ENCODE data around the gene ABHD12B. TPM values are rescaled to one million over a fixed set of nuclear protein-coding genes. Genes with fewer than 3 reads are reported as not detected.

The ABHD12B gene
- total RNA-seq, 1 experiment from 2014 or later, result not detected

DNA sequence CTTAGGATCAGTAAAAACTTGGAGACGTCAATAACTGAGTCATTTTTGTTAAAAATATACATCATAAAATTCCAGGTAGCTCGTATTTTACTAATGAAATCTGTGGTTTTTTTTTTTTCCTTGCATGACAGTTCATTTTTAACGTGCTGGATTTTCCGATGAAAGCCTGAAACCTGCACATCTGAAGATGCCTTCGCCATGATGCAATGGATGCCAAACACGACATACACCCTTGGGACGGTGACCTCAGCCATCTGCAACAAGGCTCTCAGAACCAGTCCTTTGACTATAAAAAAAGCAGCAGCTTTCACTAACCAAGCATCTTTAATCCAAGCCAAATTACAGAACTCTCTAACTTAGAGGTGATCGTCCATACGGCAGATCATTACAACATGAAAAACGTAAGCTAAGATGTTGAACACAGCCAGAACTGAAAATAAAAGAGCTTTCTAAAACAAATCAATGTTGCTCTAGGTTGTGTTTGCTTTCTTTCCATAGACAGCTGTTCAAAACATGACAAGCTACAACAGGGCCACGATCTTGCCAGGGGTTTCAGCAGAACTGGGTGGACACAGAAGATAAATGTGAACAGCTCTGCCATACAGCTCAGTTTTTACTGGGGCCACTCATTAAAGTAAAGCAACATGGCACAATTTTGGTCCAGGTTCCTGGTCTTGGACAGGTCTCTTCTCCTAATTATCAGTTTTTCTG is 48.6 kb upstream of the ABHD12B start:
- ChIA-PET CTCF (interaction anchor here (0.5 kb wide), 1 partner anchor 1309 kb away, joined by 12 read pairs; no protein-coding TSS in a partner anchor), POLR2A (ENCODE audit: unreplicated experiment) (interaction anchor here (0.6 kb wide), 1 partner anchor 61 kb away, joined by 3 read pairs; no protein-coding TSS in a partner anchor)
- no peak overlapping the region for H3K4me2 ChIP-seq
- no TSS peak for BruUV-seq (replicated peaks)
- no peak overlapping the region for H2AFZ ChIP-seq
- H3K79me2 ChIP-seq (ENCODE audit: low read depth), result peaks cover 21% of the 10 kb centered on the region; the same call in 1 of the 2 replicates
- H3K4me1 ChIP-seq (replicated peaks; ENCODE audit: insufficient read depth), result no peaks in the 10 kb centered on the region
- H3K9me2 ChIP-seq (ENCODE audit: insufficient read depth), result no peaks in the 10 kb centered on the region
- H3K9me3 ChIP-seq (ENCODE audit: insufficient read depth, low read depth), result no peaks in the 10 kb centered on the region
- no peaks in the 10 kb centered on the region for H3K36me3 ChIP-seq (ENCODE audit: low read depth)
- no peak overlapping the region for H3K27ac ChIP-seq
- TF ChIP-seq, protein P1, sequence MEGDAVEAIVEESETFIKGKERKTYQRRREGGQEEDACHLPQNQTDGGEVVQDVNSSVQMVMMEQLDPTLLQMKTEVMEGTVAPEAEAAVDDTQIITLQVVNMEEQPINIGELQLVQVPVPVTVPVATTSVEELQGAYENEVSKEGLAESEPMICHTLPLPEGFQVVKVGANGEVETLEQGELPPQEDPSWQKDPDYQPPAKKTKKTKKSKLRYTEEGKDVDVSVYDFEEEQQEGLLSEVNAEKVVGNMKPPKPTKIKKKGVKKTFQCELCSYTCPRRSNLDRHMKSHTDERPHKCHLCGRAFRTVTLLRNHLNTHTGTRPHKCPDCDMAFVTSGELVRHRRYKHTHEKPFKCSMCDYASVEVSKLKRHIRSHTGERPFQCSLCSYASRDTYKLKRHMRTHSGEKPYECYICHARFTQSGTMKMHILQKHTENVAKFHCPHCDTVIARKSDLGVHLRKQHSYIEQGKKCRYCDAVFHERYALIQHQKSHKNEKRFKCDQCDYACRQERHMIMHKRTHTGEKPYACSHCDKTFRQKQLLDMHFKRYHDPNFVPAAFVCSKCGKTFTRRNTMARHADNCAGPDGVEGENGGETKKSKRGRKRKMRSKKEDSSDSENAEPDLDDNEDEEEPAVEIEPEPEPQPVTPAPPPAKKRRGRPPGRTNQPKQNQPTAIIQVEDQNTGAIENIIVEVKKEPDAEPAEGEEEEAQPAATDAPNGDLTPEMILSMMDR (conservative IDR thresholded peaks at IDR 0.05), result no peak
- TF ChIP-seq EZH2 (IDR thresholded peaks at IDR 0.05; ENCODE audit: low read depth), result no peak
- no peak for DNase-seq
- H3K4me3 ChIP-seq, result no peak overlapping the region
- H4K20me1 ChIP-seq (ENCODE audit: insufficient read depth), result no peaks in the 10 kb centered on the region
- no peaks in the 10 kb centered on the region for H3K27me3 ChIP-seq (ENCODE audit: insufficient read depth, low read depth)
- H3F3A ChIP-seq (ENCODE audit: insufficient read depth, low read depth), result no peaks in the 10 kb centered on the region
- intact Hi-C loops (cut with micrococcal nuclease; ENCODE audit: unreplicated experiment), result no loop called here

DNA sequence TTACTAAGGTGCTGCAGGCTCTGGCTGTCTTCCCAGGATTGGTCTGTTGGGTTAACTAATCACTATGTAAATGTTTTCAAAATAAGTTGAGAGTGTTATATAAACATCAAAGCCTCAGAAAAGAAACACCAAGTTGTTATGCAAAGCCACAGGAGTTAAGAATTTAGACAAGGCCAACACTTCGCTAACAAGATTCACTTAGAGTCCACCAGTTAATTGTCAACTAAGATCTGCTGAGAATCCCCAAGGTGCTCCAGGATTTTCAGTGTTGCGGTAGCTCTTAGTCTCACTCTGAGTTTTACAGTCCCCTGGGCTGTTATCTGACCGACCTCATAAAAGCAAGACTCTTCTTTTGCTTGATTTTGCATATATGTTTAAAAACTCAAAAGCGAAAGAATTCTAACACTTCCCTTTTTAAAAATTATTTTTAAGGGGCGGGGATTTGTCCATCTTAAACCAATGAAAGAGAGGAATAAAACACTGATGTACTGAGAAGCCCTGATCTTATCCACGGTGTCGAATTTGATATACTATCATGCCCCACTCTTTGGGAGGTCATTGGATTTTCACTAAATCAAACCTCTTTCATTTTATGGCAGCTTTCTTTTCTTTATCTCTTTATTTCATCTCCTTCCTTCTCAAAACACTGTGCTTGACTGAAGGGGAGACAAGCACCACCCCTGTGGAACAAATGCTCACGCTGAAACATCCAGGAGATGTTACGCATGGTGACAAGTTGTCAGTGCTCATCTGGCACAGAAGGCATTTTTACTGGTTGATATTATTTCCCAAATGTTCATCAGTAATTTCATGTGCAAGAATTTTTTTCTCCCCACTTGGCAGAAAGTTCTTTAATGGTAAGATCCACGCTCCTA is 47.9 kb upstream of the ABHD12B start:
- Histone ChIP-seq H3K27me3 (ENCODE audit: insufficient read depth, low read depth) (no peaks in the 10 kb centered on the region), H3F3A (ENCODE audit: insufficient read depth, low read depth) (no peaks in the 10 kb centered on the region), H3K4me1 (replicated peaks; ENCODE audit: insufficient read depth) (no peaks in the 10 kb centered on the region), H3K9me3 (ENCODE audit: insufficient read depth, low read depth) (no peaks in the 10 kb centered on the region), H3K36me3 (ENCODE audit: low read depth) (no peaks in the 10 kb centered on the region), H3K4me2 (no peak overlapping the region), H3K4me3 (no peak overlapping the region), H3K79me2 (ENCODE audit: low read depth) (peaks cover 25% of the 10 kb centered on the region), H3K9me2 (ENCODE audit: insufficient read depth) (no peaks in the 10 kb centered on the region), H2AFZ (no peak overlapping the region), H3K27ac (no peak overlapping the region), H4K20me1 (ENCODE audit: insufficient read depth) (peaks cover 7% of the 10 kb centered on the region)
- intact Hi-C loops (cut with micrococcal nuclease; ENCODE audit: unreplicated experiment), result no loop called here
- ChIA-PET CTCF (interaction anchor here (0.5 kb wide), 1 partner anchor 1308 kb away, joined by 12 read pairs; no protein-coding TSS in a partner anchor), POLR2A (ENCODE audit: unreplicated experiment) (no interaction called here)
- no peak for DNase-seq
- TF ChIP-seq, protein P1 (conservative IDR thresholded peaks at IDR 0.05), result no peak
- no peak for TF ChIP-seq EZH2 (IDR thresholded peaks at IDR 0.05; ENCODE audit: low read depth)
- BruUV-seq (replicated peaks), result no TSS peak

DNA sequence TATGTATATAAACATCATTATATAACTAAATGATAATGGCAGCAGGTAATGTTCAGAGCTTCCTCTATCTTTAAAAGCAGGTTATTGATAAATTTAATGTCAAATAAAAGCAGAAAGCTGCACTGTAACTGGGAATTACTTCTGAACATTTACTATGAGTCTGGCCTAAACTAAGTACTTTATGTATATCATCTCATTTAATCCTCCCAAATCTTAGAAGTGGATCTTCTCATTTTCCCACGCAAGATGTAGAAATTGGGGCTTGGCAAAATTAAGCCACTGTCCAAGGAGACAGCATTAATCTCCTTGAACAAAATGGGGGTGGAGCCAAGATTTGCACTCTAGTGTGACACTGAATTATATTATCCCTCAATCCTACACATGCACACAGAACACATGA is 46.5 kb upstream of the ABHD12B start:
- Histone ChIP-seq H3K36me3 (ENCODE audit: low read depth) (no peaks in the 10 kb centered on the region), H3K4me3 (no peak overlapping the region), H3K9me3 (ENCODE audit: insufficient read depth, low read depth) (no peaks in the 10 kb centered on the region), H3K27ac (no peak overlapping the region), H3F3A (ENCODE audit: insufficient read depth, low read depth) (no peaks in the 10 kb centered on the region), H3K27me3 (ENCODE audit: insufficient read depth, low read depth) (no peaks in the 10 kb centered on the region), H3K9me2 (ENCODE audit: insufficient read depth) (no peaks in the 10 kb centered on the region), H3K4me1 (replicated peaks; ENCODE audit: insufficient read depth) (0 out of 2 replicates have a peak, but pooled peaks cover 8% of the 10 kb centered on the region), H3K4me2 (no peak overlapping the region), H2AFZ (no peak overlapping the region), H3K79me2 (ENCODE audit: low read depth) (peaks cover 34% of the 10 kb centered on the region), H4K20me1 (ENCODE audit: insufficient read depth) (peaks cover 15% of the 10 kb centered on the region)
- ChIA-PET POLR2A (ENCODE audit: unreplicated experiment) (no interaction called here), CTCF (no interaction called here)
- intact Hi-C loops (cut with micrococcal nuclease; ENCODE audit: unreplicated experiment), result no loop called here
- no peak for DNase-seq
- BruUV-seq (replicated peaks), result no TSS peak
- no peak for TF ChIP-seq EZH2 (IDR thresholded peaks at IDR 0.05; ENCODE audit: low read depth)
- TF ChIP-seq, protein P1 (conservative IDR thresholded peaks at IDR 0.05), result no peak

Data from PC-9 (cell line).